Measurements from ENCODE around the gene DNAJA2. TPM values are rescaled to one million over a fixed set of nuclear protein-coding genes. Genes with fewer than 3 reads are reported as not detected.

The DNAJA2 gene
- total RNA-seq, 1 experiment from 2014 or later, result 81.0 TPM

- no peaks in the 10 kb centered on the region for H3K9me2 ChIP-seq (replicated peaks; ENCODE audit: insufficient read depth, low read length)
- H3K4me2 ChIP-seq (ENCODE audit: low read depth, low read length, poor library complexity, severe bottlenecking), result no peak overlapping the region
- H3K79me2 ChIP-seq (ENCODE audit: low read length), result no peaks in the 10 kb centered on the region
- H3K27ac ChIP-seq (ENCODE audit: low read length), result no peak overlapping the region
- peaks cover 17% of the 10 kb centered on the region for H3K4me1 ChIP-seq (ENCODE audit: low read length)
- H2AFZ ChIP-seq (ENCODE audit: low read length), result no peak overlapping the region
- H3K27me3 ChIP-seq (ENCODE audit: low read length), result no peaks in the 10 kb centered on the region
- no peak overlapping the region for H3K4me3 ChIP-seq (ENCODE audit: low read length)
- DNase-seq, result peak; percentile 89
- no peaks in the 10 kb centered on the region for H4K20me1 ChIP-seq (ENCODE audit: insufficient read depth, low read depth, low read length)
- peaks cover 9% of the 10 kb centered on the region; the same call in 1 of the 2 replicates for H3K36me3 ChIP-seq (ENCODE audit: insufficient read depth, low read length)
- H3K9me3 ChIP-seq (ENCODE audit: low read length), result no peaks in the 10 kb centered on the region
- H3K9ac ChIP-seq (ENCODE audit: low read length), result no peak overlapping the region
Observed at GRCh38 chr16:46929378-46930332, 43.8 kb downstream of the DNAJA2 start.

- H3K27me3 ChIP-seq (ENCODE audit: low read length), result no peaks in the 10 kb centered on the region
- no peak overlapping the region for H3K4me3 ChIP-seq (ENCODE audit: low read length)
- DNase-seq, result no peak
- H2AFZ ChIP-seq (ENCODE audit: low read length), result no peak overlapping the region
- H3K36me3 ChIP-seq (ENCODE audit: insufficient read depth, low read length), result peaks cover 9% of the 10 kb centered on the region; the same call in 1 of the 2 replicates
- no peaks in the 10 kb centered on the region for H4K20me1 ChIP-seq (ENCODE audit: insufficient read depth, low read depth, low read length)
- H3K9ac ChIP-seq (ENCODE audit: low read length), result no peak overlapping the region
- H3K9me2 ChIP-seq (replicated peaks; ENCODE audit: insufficient read depth, low read length), result no peaks in the 10 kb centered on the region
- no peaks in the 10 kb centered on the region for H3K9me3 ChIP-seq (ENCODE audit: low read length)
- H3K79me2 ChIP-seq (ENCODE audit: low read length), result no peaks in the 10 kb centered on the region
- H3K27ac ChIP-seq (ENCODE audit: low read length), result no peak overlapping the region
- no peak overlapping the region for H3K4me2 ChIP-seq (ENCODE audit: low read depth, low read length, poor library complexity, severe bottlenecking)
- H3K4me1 ChIP-seq (ENCODE audit: low read length), result peaks cover 17% of the 10 kb centered on the region
Observed at GRCh38 chr16:46928811-46929210, 44.7 kb downstream of the DNAJA2 start.

GRCh38 chr16:46927273-46927672 lies 46.2 kb downstream of the DNAJA2 start:
- Histone ChIP-seq H3K27me3 (ENCODE audit: low read length) (no peaks in the 10 kb centered on the region), H3K36me3 (ENCODE audit: insufficient read depth, low read length) (peaks cover 13% of the 10 kb centered on the region; the same call in 1 of the 2 replicates), H2AFZ (ENCODE audit: low read length) (no peak overlapping the region), H4K20me1 (ENCODE audit: insufficient read depth, low read depth, low read length) (no peaks in the 10 kb centered on the region), H3K79me2 (ENCODE audit: low read length) (no peaks in the 10 kb centered on the region), H3K9ac (ENCODE audit: low read length) (no peak overlapping the region), H3K9me2 (replicated peaks; ENCODE audit: insufficient read depth, low read length) (no peaks in the 10 kb centered on the region), H3K4me1 (ENCODE audit: low read length) (peaks cover 4% of the 10 kb centered on the region), H3K27ac (ENCODE audit: low read length) (no peak overlapping the region), H3K9me3 (ENCODE audit: low read length) (no peaks in the 10 kb centered on the region), H3K4me2 (ENCODE audit: low read depth, low read length, poor library complexity, severe bottlenecking) (no peak overlapping the region), H3K4me3 (ENCODE audit: low read length) (no peak overlapping the region)
- DNase-seq, result no peak

GRCh38 chr16:46926470-46927225 lies 46.8 kb downstream of the DNAJA2 start:
- peaks cover 18% of the 10 kb centered on the region; the same call in 1 of the 2 replicates for H3K36me3 ChIP-seq (ENCODE audit: insufficient read depth, low read length)

GRCh38 chr16:46924402-46924801 lies 49.1 kb downstream of the DNAJA2 start:
- no peaks in the 10 kb centered on the region for H3K9me3 ChIP-seq (ENCODE audit: low read length)
- H3K9ac ChIP-seq (ENCODE audit: low read length), result no peak overlapping the region
- H3K4me2 ChIP-seq (ENCODE audit: low read depth, low read length, poor library complexity, severe bottlenecking), result no peak overlapping the region
- H3K27me3 ChIP-seq (ENCODE audit: low read length), result no peaks in the 10 kb centered on the region
- H3K4me1 ChIP-seq (ENCODE audit: low read length), result peaks cover 20% of the 10 kb centered on the region
- no peak overlapping the region for H3K4me3 ChIP-seq (ENCODE audit: low read length)
- H4K20me1 ChIP-seq (ENCODE audit: insufficient read depth, low read depth, low read length), result no peaks in the 10 kb centered on the region
- no peak overlapping the region for H2AFZ ChIP-seq (ENCODE audit: low read length)
- no peaks in the 10 kb centered on the region for H3K79me2 ChIP-seq (ENCODE audit: low read length)
- peaks cover 13% of the 10 kb centered on the region; the same call in 1 of the 2 replicates for H3K36me3 ChIP-seq (ENCODE audit: insufficient read depth, low read length)
- no peak for DNase-seq
- H3K9me2 ChIP-seq (replicated peaks; ENCODE audit: insufficient read depth, low read length), result no peaks in the 10 kb centered on the region
- H3K27ac ChIP-seq (ENCODE audit: low read length), result no peak overlapping the region

More at GRCh38 chr16:46926470-46927225, 46.8 kb downstream of the DNAJA2 start:
- H3K27ac ChIP-seq (ENCODE audit: low read length), result no peak overlapping the region
- DNase-seq, result no peak
- no peaks in the 10 kb centered on the region; the same call in 1 of the 2 replicates for H3K4me1 ChIP-seq (ENCODE audit: low read length)
- H3K9me3 ChIP-seq (ENCODE audit: low read length), result no peaks in the 10 kb centered on the region
- H3K27me3 ChIP-seq (ENCODE audit: low read length), result no peaks in the 10 kb centered on the region
- H3K4me2 ChIP-seq (ENCODE audit: low read depth, low read length, poor library complexity, severe bottlenecking), result no peak overlapping the region
- no peak overlapping the region for H2AFZ ChIP-seq (ENCODE audit: low read length)
- H3K4me3 ChIP-seq (ENCODE audit: low read length), result no peak overlapping the region
- no peak overlapping the region for H3K9ac ChIP-seq (ENCODE audit: low read length)
- no peaks in the 10 kb centered on the region for H3K79me2 ChIP-seq (ENCODE audit: low read length)
- H4K20me1 ChIP-seq (ENCODE audit: insufficient read depth, low read depth, low read length), result no peaks in the 10 kb centered on the region
- H3K9me2 ChIP-seq (replicated peaks; ENCODE audit: insufficient read depth, low read length), result no peaks in the 10 kb centered on the region

GRCh38 chr16:46923513-46924295 lies 49.8 kb downstream of the DNAJA2 start:
- no peak overlapping the region for H3K9ac ChIP-seq (ENCODE audit: low read length)
- no peaks in the 10 kb centered on the region for H3K9me3 ChIP-seq (ENCODE audit: low read length)
- no peaks in the 10 kb centered on the region for H3K79me2 ChIP-seq (ENCODE audit: low read length)
- H3K36me3 ChIP-seq (ENCODE audit: insufficient read depth, low read length), result peaks cover 9% of the 10 kb centered on the region; the same call in 1 of the 2 replicates
- no peak for DNase-seq
- peaks cover 27% of the 10 kb centered on the region for H3K4me1 ChIP-seq (ENCODE audit: low read length)
- no peak overlapping the region for H3K4me3 ChIP-seq (ENCODE audit: low read length)
- no peak overlapping the region for H3K27ac ChIP-seq (ENCODE audit: low read length)
- no peaks in the 10 kb centered on the region for H3K9me2 ChIP-seq (replicated peaks; ENCODE audit: insufficient read depth, low read length)
- no peak overlapping the region for H3K4me2 ChIP-seq (ENCODE audit: low read depth, low read length, poor library complexity, severe bottlenecking)
- no peaks in the 10 kb centered on the region for H4K20me1 ChIP-seq (ENCODE audit: insufficient read depth, low read depth, low read length)
- no peaks in the 10 kb centered on the region for H3K27me3 ChIP-seq (ENCODE audit: low read length)
- no peak overlapping the region for H2AFZ ChIP-seq (ENCODE audit: low read length)

- H3K9me3 ChIP-seq (ENCODE audit: low read length), result no peaks in the 10 kb centered on the region
- no peak overlapping the region for H3K4me2 ChIP-seq (ENCODE audit: low read depth, low read length, poor library complexity, severe bottlenecking)
- peaks cover 20% of the 10 kb centered on the region for H3K36me3 ChIP-seq (ENCODE audit: insufficient read depth, low read length)
- no peaks in the 10 kb centered on the region for H3K9me2 ChIP-seq (replicated peaks; ENCODE audit: insufficient read depth, low read length)
- no peak overlapping the region for H3K27ac ChIP-seq (ENCODE audit: low read length)
- DNase-seq, result no peak
- H3K79me2 ChIP-seq (ENCODE audit: low read length), result no peaks in the 10 kb centered on the region
- H3K4me3 ChIP-seq (ENCODE audit: low read length), result no peak overlapping the region
- H3K4me1 ChIP-seq (ENCODE audit: low read length), result peaks cover 42% of the 10 kb centered on the region
- no peak overlapping the region for H3K9ac ChIP-seq (ENCODE audit: low read length)
- no peak overlapping the region for H2AFZ ChIP-seq (ENCODE audit: low read length)
- no peaks in the 10 kb centered on the region for H3K27me3 ChIP-seq (ENCODE audit: low read length)
- no peaks in the 10 kb centered on the region for H4K20me1 ChIP-seq (ENCODE audit: insufficient read depth, low read depth, low read length)
Observed at GRCh38 chr16:46922239-46922638, 51.2 kb downstream of the DNAJA2 start.
